Measurements from ENCODE around the gene SLC1A7. TPM values are rescaled to one million over a fixed set of nuclear protein-coding genes. Genes with fewer than 3 reads are reported as not detected.

The SLC1A7 gene
- total and polyA plus RNA-seq, 2 experiments from 2014 or later, result not detected

DNA sequence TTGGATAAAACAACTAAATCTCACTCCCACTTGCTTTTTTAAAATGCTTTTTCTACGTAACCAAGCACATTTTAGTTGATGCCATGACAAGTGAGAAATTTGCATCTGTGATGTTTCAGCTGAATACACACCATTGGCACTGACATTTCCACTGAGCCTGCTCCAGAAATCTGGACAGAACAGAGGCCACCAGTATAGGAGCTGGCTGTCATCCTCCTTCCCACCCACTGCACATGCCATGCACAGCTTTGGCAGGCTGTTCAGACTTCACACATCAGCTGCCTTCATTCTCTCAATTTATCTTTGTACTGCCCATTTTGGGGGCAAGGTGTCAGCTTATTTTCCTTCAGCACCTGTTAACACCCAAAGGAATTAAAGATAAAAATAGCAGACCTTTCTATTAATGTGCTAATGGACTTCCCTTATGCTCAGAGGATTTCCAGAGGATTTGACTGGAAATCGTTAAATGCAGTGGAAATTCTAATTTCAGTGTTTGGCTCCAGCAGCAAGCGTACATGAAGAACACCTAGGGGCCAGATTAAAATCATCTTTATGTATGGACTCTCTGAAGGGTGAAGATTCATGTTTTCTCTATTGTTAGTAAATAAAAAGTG is 93.4 kb downstream of the SLC1A7 start:
- Histone ChIP-seq H3K27me3 (ENCODE audit: insufficient read depth) (no peaks in the 10 kb centered on the region), H3K9me2 (ENCODE audit: insufficient read depth) (no peaks in the 10 kb centered on the region), H3K4me2 (peak overlapping the region; percentile 50), H3K36me3 (ENCODE audit: insufficient read depth) (no peaks in the 10 kb centered on the region), H3K4me3 (no peak overlapping the region), H2AFZ (no peak overlapping the region), H3K4me1 (ENCODE audit: insufficient read depth) (peaks cover 30% of the 10 kb centered on the region), H3F3A (replicated peaks; ENCODE audit: low read depth) (no peaks in the 10 kb centered on the region), H3K79me2 (replicated peaks; ENCODE audit: insufficient read depth) (no peaks in the 10 kb centered on the region), H4K20me1 (replicated peaks; ENCODE audit: insufficient read depth) (no peaks in the 10 kb centered on the region), H3K27ac (ENCODE audit: low read depth) (no peak overlapping the region)
- no peaks in the 10 kb centered on the region for H3K9me3 Mint-ChIP-seq
- no peak overlapping the region for H3K4me3 Mint-ChIP-seq
- H3K4me1 Mint-ChIP-seq, result peaks cover 37% of the 10 kb centered on the region; the same call in 2 of the 3 replicates
- no peaks in the 10 kb centered on the region for H3K36me3 Mint-ChIP-seq (ENCODE audit: low read depth)
- no peak overlapping the region for H3K27ac Mint-ChIP-seq
- TF ChIP-seq ZNF114 (CRISPR knock-in tag; IDR thresholded peaks at IDR 0.05) (no peak), EZH2phosphoT487 (IDR thresholded peaks at IDR 0.05; ENCODE audit: unreplicated experiment) (no peak), JUNB (IDR thresholded peaks at IDR 0.05; ENCODE audit: unreplicated experiment) (no peak), STAT1 (IDR thresholded peaks at IDR 0.05; ENCODE audit: unreplicated experiment) (no peak), ZNF331 (CRISPR knock-in tag; IDR thresholded peaks at IDR 0.05; ENCODE audit: low read depth) (no peak), NANOG (IDR thresholded peaks at IDR 0.05; ENCODE audit: borderline replicate concordance) (no peak)
- TF ChIP-seq, protein P1, sequence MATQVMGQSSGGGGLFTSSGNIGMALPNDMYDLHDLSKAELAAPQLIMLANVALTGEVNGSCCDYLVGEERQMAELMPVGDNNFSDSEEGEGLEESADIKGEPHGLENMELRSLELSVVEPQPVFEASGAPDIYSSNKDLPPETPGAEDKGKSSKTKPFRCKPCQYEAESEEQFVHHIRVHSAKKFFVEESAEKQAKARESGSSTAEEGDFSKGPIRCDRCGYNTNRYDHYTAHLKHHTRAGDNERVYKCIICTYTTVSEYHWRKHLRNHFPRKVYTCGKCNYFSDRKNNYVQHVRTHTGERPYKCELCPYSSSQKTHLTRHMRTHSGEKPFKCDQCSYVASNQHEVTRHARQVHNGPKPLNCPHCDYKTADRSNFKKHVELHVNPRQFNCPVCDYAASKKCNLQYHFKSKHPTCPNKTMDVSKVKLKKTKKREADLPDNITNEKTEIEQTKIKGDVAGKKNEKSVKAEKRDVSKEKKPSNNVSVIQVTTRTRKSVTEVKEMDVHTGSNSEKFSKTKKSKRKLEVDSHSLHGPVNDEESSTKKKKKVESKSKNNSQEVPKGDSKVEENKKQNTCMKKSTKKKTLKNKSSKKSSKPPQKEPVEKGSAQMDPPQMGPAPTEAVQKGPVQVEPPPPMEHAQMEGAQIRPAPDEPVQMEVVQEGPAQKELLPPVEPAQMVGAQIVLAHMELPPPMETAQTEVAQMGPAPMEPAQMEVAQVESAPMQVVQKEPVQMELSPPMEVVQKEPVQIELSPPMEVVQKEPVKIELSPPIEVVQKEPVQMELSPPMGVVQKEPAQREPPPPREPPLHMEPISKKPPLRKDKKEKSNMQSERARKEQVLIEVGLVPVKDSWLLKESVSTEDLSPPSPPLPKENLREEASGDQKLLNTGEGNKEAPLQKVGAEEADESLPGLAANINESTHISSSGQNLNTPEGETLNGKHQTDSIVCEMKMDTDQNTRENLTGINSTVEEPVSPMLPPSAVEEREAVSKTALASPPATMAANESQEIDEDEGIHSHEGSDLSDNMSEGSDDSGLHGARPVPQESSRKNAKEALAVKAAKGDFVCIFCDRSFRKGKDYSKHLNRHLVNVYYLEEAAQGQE (IDR thresholded peaks at IDR 0.05; ENCODE audit: unreplicated experiment), result no peak
- TF ChIP-seq, protein P2, sequence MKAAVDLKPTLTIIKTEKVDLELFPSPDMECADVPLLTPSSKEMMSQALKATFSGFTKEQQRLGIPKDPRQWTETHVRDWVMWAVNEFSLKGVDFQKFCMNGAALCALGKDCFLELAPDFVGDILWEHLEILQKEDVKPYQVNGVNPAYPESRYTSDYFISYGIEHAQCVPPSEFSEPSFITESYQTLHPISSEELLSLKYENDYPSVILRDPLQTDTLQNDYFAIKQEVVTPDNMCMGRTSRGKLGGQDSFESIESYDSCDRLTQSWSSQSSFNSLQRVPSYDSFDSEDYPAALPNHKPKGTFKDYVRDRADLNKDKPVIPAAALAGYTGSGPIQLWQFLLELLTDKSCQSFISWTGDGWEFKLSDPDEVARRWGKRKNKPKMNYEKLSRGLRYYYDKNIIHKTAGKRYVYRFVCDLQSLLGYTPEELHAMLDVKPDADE (IDR thresholded peaks at IDR 0.05), result no peak
- TF ChIP-seq, protein P3, sequence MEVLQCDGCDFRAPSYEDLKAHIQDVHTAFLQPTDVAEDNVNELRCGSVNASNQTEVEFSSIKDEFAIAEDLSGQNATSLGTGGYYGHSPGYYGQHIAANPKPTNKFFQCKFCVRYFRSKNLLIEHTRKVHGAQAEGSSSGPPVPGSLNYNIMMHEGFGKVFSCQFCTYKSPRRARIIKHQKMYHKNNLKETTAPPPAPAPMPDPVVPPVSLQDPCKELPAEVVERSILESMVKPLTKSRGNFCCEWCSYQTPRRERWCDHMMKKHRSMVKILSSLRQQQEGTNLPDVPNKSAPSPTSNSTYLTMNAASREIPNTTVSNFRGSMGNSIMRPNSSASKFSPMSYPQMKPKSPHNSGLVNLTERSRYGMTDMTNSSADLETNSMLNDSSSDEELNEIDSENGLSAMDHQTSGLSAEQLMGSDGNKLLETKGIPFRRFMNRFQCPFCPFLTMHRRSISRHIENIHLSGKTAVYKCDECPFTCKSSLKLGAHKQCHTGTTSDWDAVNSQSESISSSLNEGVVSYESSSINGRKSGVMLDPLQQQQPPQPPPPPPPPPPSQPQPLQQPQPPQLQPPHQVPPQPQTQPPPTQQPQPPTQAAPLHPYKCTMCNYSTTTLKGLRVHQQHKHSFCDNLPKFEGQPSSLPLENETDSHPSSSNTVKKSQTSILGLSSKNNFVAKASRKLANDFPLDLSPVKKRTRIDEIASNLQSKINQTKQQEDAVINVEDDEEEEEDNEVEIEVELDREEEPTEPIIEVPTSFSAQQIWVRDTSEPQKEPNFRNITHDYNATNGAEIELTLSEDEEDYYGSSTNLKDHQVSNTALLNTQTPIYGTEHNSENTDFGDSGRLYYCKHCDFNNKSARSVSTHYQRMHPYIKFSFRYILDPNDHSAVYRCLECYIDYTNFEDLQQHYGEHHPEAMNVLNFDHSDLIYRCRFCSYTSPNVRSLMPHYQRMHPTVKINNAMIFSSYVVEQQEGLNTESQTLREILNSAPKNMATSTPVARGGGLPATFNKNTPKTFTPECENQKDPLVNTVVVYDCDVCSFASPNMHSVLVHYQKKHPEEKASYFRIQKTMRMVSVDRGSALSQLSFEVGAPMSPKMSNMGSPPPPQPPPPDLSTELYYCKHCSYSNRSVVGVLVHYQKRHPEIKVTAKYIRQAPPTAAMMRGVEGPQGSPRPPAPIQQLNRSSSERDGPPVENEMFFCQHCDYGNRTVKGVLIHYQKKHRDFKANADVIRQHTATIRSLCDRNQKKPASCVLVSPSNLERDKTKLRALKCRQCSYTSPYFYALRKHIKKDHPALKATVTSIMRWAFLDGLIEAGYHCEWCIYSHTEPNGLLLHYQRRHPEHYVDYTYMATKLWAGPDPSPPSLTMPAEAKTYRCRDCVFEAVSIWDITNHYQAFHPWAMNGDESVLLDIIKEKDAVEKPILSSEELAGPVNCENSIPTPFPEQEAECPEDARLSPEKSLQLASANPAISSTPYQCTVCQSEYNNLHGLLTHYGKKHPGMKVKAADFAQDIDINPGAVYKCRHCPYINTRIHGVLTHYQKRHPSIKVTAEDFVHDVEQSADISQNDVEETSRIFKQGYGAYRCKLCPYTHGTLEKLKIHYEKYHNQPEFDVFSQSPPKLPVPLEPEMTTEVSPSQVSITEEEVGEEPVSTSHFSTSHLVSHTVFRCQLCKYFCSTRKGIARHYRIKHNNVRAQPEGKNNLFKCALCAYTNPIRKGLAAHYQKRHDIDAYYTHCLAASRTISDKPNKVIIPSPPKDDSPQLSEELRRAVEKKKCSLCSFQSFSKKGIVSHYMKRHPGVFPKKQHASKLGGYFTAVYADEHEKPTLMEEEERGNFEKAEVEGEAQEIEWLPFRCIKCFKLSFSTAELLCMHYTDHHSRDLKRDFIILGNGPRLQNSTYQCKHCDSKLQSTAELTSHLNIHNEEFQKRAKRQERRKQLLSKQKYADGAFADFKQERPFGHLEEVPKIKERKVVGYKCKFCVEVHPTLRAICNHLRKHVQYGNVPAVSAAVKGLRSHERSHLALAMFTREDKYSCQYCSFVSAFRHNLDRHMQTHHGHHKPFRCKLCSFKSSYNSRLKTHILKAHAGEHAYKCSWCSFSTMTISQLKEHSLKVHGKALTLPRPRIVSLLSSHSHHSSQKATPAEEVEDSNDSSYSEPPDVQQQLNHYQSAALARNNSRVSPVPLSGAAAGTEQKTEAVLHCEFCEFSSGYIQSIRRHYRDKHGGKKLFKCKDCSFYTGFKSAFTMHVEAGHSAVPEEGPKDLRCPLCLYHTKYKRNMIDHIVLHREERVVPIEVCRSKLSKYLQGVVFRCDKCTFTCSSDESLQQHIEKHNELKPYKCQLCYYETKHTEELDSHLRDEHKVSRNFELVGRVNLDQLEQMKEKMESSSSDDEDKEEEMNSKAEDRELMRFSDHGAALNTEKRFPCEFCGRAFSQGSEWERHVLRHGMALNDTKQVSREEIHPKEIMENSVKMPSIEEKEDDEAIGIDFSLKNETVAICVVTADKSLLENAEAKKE (CRISPR knock-in tag; IDR thresholded peaks at IDR 0.05), result no peak
- TF ChIP-seq, protein P4, sequence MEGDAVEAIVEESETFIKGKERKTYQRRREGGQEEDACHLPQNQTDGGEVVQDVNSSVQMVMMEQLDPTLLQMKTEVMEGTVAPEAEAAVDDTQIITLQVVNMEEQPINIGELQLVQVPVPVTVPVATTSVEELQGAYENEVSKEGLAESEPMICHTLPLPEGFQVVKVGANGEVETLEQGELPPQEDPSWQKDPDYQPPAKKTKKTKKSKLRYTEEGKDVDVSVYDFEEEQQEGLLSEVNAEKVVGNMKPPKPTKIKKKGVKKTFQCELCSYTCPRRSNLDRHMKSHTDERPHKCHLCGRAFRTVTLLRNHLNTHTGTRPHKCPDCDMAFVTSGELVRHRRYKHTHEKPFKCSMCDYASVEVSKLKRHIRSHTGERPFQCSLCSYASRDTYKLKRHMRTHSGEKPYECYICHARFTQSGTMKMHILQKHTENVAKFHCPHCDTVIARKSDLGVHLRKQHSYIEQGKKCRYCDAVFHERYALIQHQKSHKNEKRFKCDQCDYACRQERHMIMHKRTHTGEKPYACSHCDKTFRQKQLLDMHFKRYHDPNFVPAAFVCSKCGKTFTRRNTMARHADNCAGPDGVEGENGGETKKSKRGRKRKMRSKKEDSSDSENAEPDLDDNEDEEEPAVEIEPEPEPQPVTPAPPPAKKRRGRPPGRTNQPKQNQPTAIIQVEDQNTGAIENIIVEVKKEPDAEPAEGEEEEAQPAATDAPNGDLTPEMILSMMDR (conservative IDR thresholded peaks at IDR 0.05; ENCODE audit: low read depth in 2 of 2), result no peak
- no peak for DNase-seq (ENCODE audit: low spot score)
- ATAC-seq, result no peak
- H3K27me3 Mint-ChIP-seq (ENCODE audit: insufficient read depth, low read depth, poor library complexity), result no peaks in the 10 kb centered on the region
